GM06990 (cell line): Measurements from ENCODE around the gene UPF1.

Source experiments
- DNase-seq: peaks from one replicate; pipeline ENCODE4 v3.0.0-alpha.2; 2011; ENCODE audit not compliant: insufficient read length; ENCODE audit errors: extremely low read depth
- H3K27me3 ChIP-seq: replicated peaks from 2 replicates; pipeline ENCODE4 v1.6.0; 2011; ENCODE audit warnings: low read length; ENCODE audit not compliant: control insufficient read depth, insufficient read depth
- H3K36me3 ChIP-seq: 2 replicates; pipeline ENCODE4 v1.5.1; 2011; ENCODE audit warnings: low read length; ENCODE audit not compliant: control insufficient read depth, insufficient read depth
- H3K4me3 ChIP-seq: replicated peaks from 2 replicates; pipeline ENCODE4 v1.5.1; 2011; ENCODE audit warnings: low read depth, mild to moderate bottlenecking, control low read depth, low read length
- CTCF ChIP-seq: IDR thresholded peaks from 2 replicates; pipeline ENCODE4 v1.5.1; 2011; ENCODE audit warnings: low read length, control low read depth, mild to moderate bottlenecking, inconsistent platforms; ENCODE audit not compliant: insufficient read depth, poor library complexity, severe bottlenecking

UPF1 gene

DNA sequence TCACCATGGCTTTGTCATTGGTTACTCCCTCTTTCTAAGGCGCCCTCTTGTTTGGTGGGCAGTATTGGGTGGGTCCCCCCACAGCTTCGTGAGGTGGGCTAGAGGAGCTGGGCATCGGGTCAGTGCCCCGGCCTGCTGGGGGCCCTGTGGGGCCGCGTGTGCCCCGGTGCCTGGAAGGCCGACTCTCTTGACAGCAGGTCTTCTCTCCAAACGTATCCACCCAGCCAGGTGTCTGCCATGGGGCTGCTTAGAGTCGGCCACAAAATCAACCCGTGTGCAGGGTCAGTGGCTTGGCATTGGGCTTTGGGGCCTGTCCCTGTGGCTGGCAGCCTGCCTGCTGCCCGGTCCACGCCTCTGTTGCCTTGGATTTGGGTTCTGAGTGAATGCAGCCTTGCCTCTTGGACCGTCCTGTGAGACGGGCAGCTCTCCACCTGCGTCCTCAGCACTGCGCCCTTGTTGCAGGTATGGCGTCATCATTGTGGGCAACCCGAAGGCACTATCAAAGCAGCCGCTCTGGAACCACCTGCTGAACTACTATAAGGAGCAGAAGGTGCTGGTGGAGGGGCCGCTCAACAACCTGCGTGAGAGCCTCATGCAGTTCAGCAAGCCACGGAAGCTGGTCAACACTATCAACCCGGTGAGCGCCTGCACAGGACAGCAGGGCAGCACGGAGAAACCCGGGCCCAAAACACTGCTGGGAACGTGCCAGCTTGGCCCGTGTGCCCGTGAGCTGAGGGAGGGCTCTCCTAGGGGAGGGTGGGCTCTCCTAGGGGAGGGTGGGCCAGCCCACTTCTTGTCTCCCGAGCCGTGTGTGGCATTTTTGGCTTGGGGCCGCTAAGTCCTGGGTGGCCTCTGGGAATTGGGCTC, 31.4 kb downstream of the UPF1 start:
- TF ChIP-seq CTCF: no peak
- DNase-seq: no peak

GRCh38 chr19:18863843-18864362, 32.1 kb downstream of the UPF1 start:
- Histone ChIP-seq H3K36me3 (peaks cover 57% of the 10 kb centered on the region), H3K27me3 (no peaks in the 10 kb centered on the region), H3K4me3 (no peak overlapping the region)
- TF ChIP-seq CTCF: no peak
- DNase-seq: no peak

More for the DNA sequence above, 31.4 kb downstream of the UPF1 start:
- H3K4me3 ChIP-seq: no peak overlapping the region
- peaks cover 60% of the 10 kb centered on the region for H3K36me3 ChIP-seq
- H3K27me3 ChIP-seq: no peaks in the 10 kb centered on the region

GRCh38 chr19:18865106-18865972, 33.6 kb downstream of the UPF1 start:
- no peak for DNase-seq
- Histone ChIP-seq H3K4me3 (no peak overlapping the region), H3K27me3 (no peaks in the 10 kb centered on the region), H3K36me3 (peaks cover 43% of the 10 kb centered on the region)
- no peak for TF ChIP-seq CTCF

GRCh38 chr19:18865973-18866799, 34.4 kb downstream of the UPF1 start:
- peak; percentile 71 for DNase-seq
- Histone ChIP-seq H3K36me3 (peaks cover 39% of the 10 kb centered on the region), H3K27me3 (no peaks in the 10 kb centered on the region), H3K4me3 (no peak overlapping the region)
- peak; percentile 81 for TF ChIP-seq CTCF

DNA sequence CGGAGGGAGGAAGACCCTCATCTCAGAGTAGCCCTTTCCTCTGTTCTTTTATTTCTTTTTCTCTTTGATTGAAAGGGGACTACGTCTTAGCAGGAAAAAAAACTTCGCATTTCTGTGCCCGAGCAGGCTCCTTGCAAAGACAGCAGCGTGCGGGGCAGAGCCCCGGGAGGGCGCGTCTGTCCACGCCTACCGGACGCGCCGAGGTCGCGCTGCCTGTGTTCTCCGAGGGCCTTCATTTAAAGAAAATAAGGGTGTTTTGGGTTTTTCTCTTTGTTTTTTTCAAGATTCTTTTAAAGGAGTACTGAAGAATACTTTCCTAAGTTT, 35.0 kb downstream of the UPF1 start:
- no peak overlapping the region for H3K4me3 ChIP-seq
- DNase-seq: no peak
- peaks cover 34% of the 10 kb centered on the region for H3K36me3 ChIP-seq

More for the DNA sequence above, 35.0 kb downstream of the UPF1 start:
- TF ChIP-seq CTCF: no peak
- no peaks in the 10 kb centered on the region for H3K27me3 ChIP-seq
